T-helper 1 cell treated with Interleukin-12 subunit alpha and Interleukin-12 subunit beta and Interleukin-4 antibody, amounts not matched to agents 30 ng/mL and 1 ng/mL, for 36 hours (primary cell): ENCODE results near the gene FDXR. TPM values are rescaled to one million over a fixed set of nuclear protein-coding genes. Genes with fewer than 3 reads are reported as not detected.

Source experiments
- intact Hi-C: fragments of 100-400 bp; cut with micrococcal nuclease; formaldehyde crosslinking; loops from one replicate; pipeline ENCODE4 v1.15.1; 2024
- total RNA-seq: library from RNA; stranded (reverse); gene quantifications from 2 replicates; pipeline ENCODE4 v1.2.3, GENCODE V29; 2022

FDXR gene
- total RNA-seq, 1 donor from 2014 or later, result 40.6 TPM

GRCh38 chr17:74898376-74898946 lies 25.7 kb upstream of the FDXR start:
- intact Hi-C loops, result no loop called here

- intact Hi-C loops, result no loop called here
Observed at GRCh38 chr17:74893936-74894671, 21.3 kb upstream of the FDXR start.

- intact Hi-C loops, result no loop called here
Observed at GRCh38 chr17:74892974-74893911, 20.4 kb upstream of the FDXR start, which contains the start of gene FADS6. TSS of gene FADS6 (minus strand) at chr17:74893633. CDS start at chr17:74893595, 38 bp downstream.

GRCh38 chr17:74892013-74892841 lies 19.4 kb upstream of the FDXR start:
- intact Hi-C loops, result no loop called here

GRCh38 chr17:74890554-74890953 lies 17.8 kb upstream of the FDXR start:
- intact Hi-C loops, result no loop called here

GRCh38 chr17:74888469-74888868 lies 15.7 kb upstream of the FDXR start:
- intact Hi-C loops, result no loop called here

GRCh38 chr17:74883241-74883745 lies 10.5 kb upstream of the FDXR start:
- intact Hi-C loops, result no loop called here

- intact Hi-C loops, result no loop called here
Observed at GRCh38 chr17:74882517-74883240, 9.9 kb upstream of the FDXR start.

- intact Hi-C loops, result no loop called here
Observed at GRCh38 chr17:74881073-74881472, 8.3 kb upstream of the FDXR start.

GRCh38 chr17:74879308-74879707 lies 6.5 kb upstream of the FDXR start:
- intact Hi-C loops, result loop anchor here (10.0 kb wide), 2 partner anchors 305 to 975 kb away; partner anchors contain the start of genes SUMO2 and WBP2

- intact Hi-C loops, result loop anchor here (10.0 kb wide), 2 partner anchors 306 to 976 kb away; partner anchors contain the start of genes SUMO2 and WBP2
Observed at GRCh38 chr17:74878658-74879057, 5.9 kb upstream of the FDXR start.

GRCh38 chr17:74877592-74878548 lies 5.1 kb upstream of the FDXR start:
- intact Hi-C loops, result loop anchor here (10.0 kb wide), 2 partner anchors 307 to 977 kb away; partner anchors contain the start of genes SUMO2 and WBP2

GRCh38 chr17:74875977-74876593 lies 3.3 kb upstream of the FDXR start:
- intact Hi-C loops, result loop anchor here (10.0 kb wide), 2 partner anchors 309 to 979 kb away; partner anchors contain the start of genes SUMO2 and WBP2

- intact Hi-C loops, result loop anchor here (10.0 kb wide), 2 partner anchors 309 to 979 kb away; partner anchors contain the start of genes SUMO2 and WBP2
Observed at GRCh38 chr17:74875155-74875976, 2.6 kb upstream of the FDXR start.

GRCh38 chr17:74874615-74875037 lies 1.8 kb upstream of the FDXR start:
- intact Hi-C loops, result loop anchor here (5.0 to 10.0 kb wide), 3 partner anchors 310 to 980 kb away; partner anchors contain the start of genes SUMO2, TTYH2 and WBP2

- intact Hi-C loops, result loop anchor here (1.0 to 10.0 kb wide), 17 partner anchors 22 to 981 kb away; partner anchors contain the start of genes ATP5PD, CDR2L, GGA3 and GRB2
Observed at GRCh38 chr17:74873874-74874614, 1.2 kb upstream of the FDXR start.
